ENCODE measurements around the gene PCK1. TPM values are rescaled to one million over a fixed set of nuclear protein-coding genes. Genes with fewer than 3 reads are reported as not detected.

Gene PCK1
- polyA plus RNA-seq, 3 donors = not detected

- Histone ChIP-seq H3K79me2 (ENCODE audit: insufficient read depth, low read length) (no peaks in the 10 kb centered on the region), H3K4me2 (replicated peaks; ENCODE audit: extremely low read depth, low read length, poor library complexity, severe bottlenecking) (peak overlapping the region; percentile 58), H3K4me3 (replicated peaks in 1 of 3; ENCODE audit: low read depth in 2 of 3, low read length in 3 of 3) (no peak overlapping the region), H3K4me1 (ENCODE audit: control insufficient read depth in 1 of 2, insufficient read depth in 2 of 2, low read length in 2 of 2) (peaks cover 5 to 8% of the 10 kb centered on the region in 2 donors), H4K20me1 (ENCODE audit: insufficient read depth, low read length) (no peaks in the 10 kb centered on the region), H3K27ac (ENCODE audit: low read depth in 1 of 2, low read length in 2 of 2) (no peak overlapping the region), H3K9me3 (replicated peaks in 1 of 2; ENCODE audit: control insufficient read depth in 1 of 2, insufficient read depth in 1 of 2, low read length in 2 of 2) (no peaks in the 10 kb centered on the region), H3K27me3 (ENCODE audit: control insufficient read depth in 2 of 2, insufficient read depth in 2 of 2, low read length in 2 of 2) (peaks cover 0 to 4% of the 10 kb centered on the region in 2 donors), H2AFZ (ENCODE audit: insufficient read depth, low read depth, low read length, poor library complexity, severe bottlenecking) (peak overlapping the region; percentile 63), H3K36me3 (replicated peaks in 1 of 2; ENCODE audit: control insufficient read depth in 1 of 2, insufficient read depth in 2 of 2, low read length in 2 of 2) (no peaks in the 10 kb centered on the region), H3K9ac (ENCODE audit: insufficient read depth, low read length, poor library complexity, severe bottlenecking) (peak overlapping the region; percentile 36)
- H3K4me3 Mint-ChIP-seq = peak overlapping the region in 1 of 2 donors; percentile 49
- intact Hi-C loops (cut with micrococcal nuclease) = loop anchor here (1.0 to 10.0 kb wide), 5 partner anchors 55 to 612 kb away; no protein-coding TSS in a partner anchor
- peak; percentile 47 to 65 (median 58) for DNase-seq
- 21% methylated on average over 35 of the region's 39 CpGs for WGBS (ENCODE audit: insufficient coverage)
- peaks cover 14 to 32% (median 27%) of the 10 kb centered on the region in 3 donors for H3K27me3 Mint-ChIP-seq (ENCODE audit: low read depth in 3 of 3)
- H3K4me1 Mint-ChIP-seq = peaks cover 2% of the 10 kb centered on the region
- no peaks in the 10 kb centered on the region for H3K36me3 Mint-ChIP-seq
- H3K27ac Mint-ChIP-seq = no peak overlapping the region
- TF ChIP-seq CTCF (IDR thresholded peaks at IDR 0.05) = peak; percentile 99
- peaks cover 0 to 2% (median 0%) of the 10 kb centered on the region in 7 donors for H3K9me3 Mint-ChIP-seq
These were observed 36.4 kb downstream of the PCK1 start for GRCh38 chr20:57596998-57597939.

- Histone ChIP-seq H3K4me1 (ENCODE audit: control insufficient read depth in 1 of 2, insufficient read depth in 2 of 2, low read length in 2 of 2) (peaks cover 5 to 8% of the 10 kb centered on the region in 2 donors), H3K27ac (ENCODE audit: low read depth in 1 of 2, low read length in 2 of 2) (no peak overlapping the region), H3K4me2 (replicated peaks; ENCODE audit: extremely low read depth, low read length, poor library complexity, severe bottlenecking) (no peak overlapping the region), H3K27me3 (ENCODE audit: control insufficient read depth in 2 of 2, insufficient read depth in 2 of 2, low read length in 2 of 2) (peaks cover 0 to 4% of the 10 kb centered on the region in 2 donors), H3K9ac (ENCODE audit: insufficient read depth, low read length, poor library complexity, severe bottlenecking) (no peak overlapping the region), H3K36me3 (replicated peaks in 1 of 2; ENCODE audit: control insufficient read depth in 1 of 2, insufficient read depth in 2 of 2, low read length in 2 of 2) (no peaks in the 10 kb centered on the region), H3K79me2 (ENCODE audit: insufficient read depth, low read length) (no peaks in the 10 kb centered on the region), H3K4me3 (replicated peaks in 1 of 3; ENCODE audit: low read depth in 2 of 3, low read length in 3 of 3) (no peak overlapping the region), H3K9me3 (replicated peaks in 1 of 2; ENCODE audit: control insufficient read depth in 1 of 2, insufficient read depth in 1 of 2, low read length in 2 of 2) (no peaks in the 10 kb centered on the region), H2AFZ (ENCODE audit: insufficient read depth, low read depth, low read length, poor library complexity, severe bottlenecking) (no peak overlapping the region), H4K20me1 (ENCODE audit: insufficient read depth, low read length) (no peaks in the 10 kb centered on the region)
- DNase-seq = no peak
- H3K27ac Mint-ChIP-seq = no peak overlapping the region
- peaks cover 2% of the 10 kb centered on the region for H3K4me1 Mint-ChIP-seq
- H3K4me3 Mint-ChIP-seq = no peak overlapping the region
- H3K27me3 Mint-ChIP-seq (ENCODE audit: low read depth in 3 of 3) = peaks cover 14 to 31% (median 22%) of the 10 kb centered on the region in 3 donors
- intact Hi-C loops (cut with micrococcal nuclease) = loop anchor here (5.0 to 10.0 kb wide), 2 partner anchors 54 to 213 kb away; no protein-coding TSS in a partner anchor
- H3K36me3 Mint-ChIP-seq = no peaks in the 10 kb centered on the region
- TF ChIP-seq CTCF (IDR thresholded peaks at IDR 0.05) = no peak
- H3K9me3 Mint-ChIP-seq = peaks cover 0 to 5% (median 2%) of the 10 kb centered on the region in 7 donors
- WGBS (ENCODE audit: insufficient coverage) = 79% methylated on average over 5 of the region's 10 CpGs
These were observed 37.1 kb downstream of the PCK1 start for GRCh38 chr20:57598060-57598459.

Measured in CD14-positive monocyte (primary cell).